HG03457 (cell line): ENCODE data around the gene CNTFR.

Experiments used
- ATAC-seq: cut with Tn5 transposase; IDR thresholded peaks from one replicate; pipeline ENCODE4 v1.9.1; 2021; ENCODE audit warnings: moderate number of reproducible peaks; ENCODE audit not compliant: unreplicated experiment

Gene CNTFR

DNA sequence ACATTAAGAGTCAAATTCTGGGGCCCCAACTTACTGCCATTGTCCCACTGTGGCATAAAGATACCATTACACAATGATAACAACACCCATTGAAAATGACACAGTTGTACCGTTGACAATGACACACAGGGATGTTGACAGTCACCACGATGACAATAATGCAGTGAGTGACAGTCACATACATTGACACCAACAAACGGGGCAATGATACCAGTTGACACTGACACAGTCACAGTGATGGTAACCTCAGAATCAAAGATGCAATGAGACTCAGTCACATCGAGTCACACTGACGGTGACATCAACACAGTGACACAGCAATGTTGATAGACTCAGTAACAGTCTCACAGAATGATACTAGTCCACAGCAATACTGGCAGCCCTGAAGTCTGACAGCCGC is 16.9 kb downstream of the CNTFR start:
- no peak for ATAC-seq

- no peak for ATAC-seq
Measured at GRCh38 chr9:34572092-34572491, 17.4 kb downstream of the CNTFR start.

GRCh38 chr9:34571481-34571810 is 18.1 kb downstream of the CNTFR start:
- ATAC-seq = no peak

GRCh38 chr9:34570809-34571480 is 18.6 kb downstream of the CNTFR start:
- ATAC-seq = no peak

GRCh38 chr9:34570376-34570775 is 19.1 kb downstream of the CNTFR start:
- no peak for ATAC-seq

DNA sequence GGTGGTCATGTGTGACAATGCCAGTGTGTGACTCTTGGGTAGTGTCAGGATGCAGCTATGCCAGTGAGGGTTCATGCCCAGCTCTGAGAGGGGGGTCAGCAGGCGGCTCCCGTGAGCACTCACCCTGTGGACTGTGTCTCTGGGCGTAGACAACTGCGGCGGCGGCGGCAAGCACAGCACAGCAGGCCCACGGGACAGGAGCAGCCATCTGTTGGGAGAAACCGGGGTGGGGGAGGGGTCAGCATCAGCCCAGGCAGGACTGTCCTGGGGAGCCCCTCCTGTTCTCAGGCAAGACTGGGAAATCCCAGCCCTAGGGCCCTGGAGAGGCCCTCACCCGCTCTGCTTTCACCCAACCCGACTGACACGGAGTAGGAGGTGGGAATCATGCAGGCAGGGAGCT is 20.8 kb downstream of the CNTFR start:
- ATAC-seq = no peak

GRCh38 chr9:34568133-34568532 is 21.4 kb downstream of the CNTFR start:
- no peak for ATAC-seq

DNA sequence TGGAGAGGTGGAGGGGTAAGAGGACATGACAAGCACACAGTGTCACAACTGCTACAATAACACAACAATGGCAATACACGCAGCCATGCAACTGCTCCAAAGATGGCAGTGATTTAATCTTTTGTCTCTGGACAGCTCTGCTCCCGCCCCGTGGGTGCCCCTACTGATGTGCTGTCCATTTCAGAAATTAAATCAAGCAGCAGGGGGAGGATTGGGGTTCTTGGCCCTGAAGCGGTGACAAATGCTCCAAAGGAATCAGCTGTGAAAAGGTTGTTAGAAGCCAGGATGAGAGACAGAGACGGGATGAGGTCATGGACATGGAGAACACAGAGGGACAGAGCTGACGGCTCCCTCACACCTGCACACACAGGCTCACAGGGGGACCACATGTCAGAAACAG is 22.6 kb downstream of the CNTFR start:
- no peak for ATAC-seq

DNA sequence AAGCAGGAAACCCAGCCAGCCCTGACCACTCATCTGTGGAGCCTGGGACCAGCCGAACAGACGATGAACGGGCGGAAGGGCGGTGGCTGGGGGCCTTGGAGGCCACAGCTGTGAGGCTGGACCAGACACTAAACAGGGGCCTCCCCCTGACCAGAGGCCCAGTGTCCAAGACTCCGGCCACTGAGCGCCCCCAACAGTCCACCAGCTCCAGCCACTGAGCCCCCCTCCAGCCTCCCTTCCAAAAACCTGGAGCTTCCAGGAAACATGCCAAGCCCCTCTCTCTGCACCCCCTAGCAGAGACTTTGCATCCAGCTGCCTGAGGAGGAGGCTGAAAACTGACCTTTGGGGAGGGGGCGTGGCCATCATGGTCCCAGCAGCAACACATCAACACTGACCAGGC is 23.2 kb downstream of the CNTFR start:
- no peak for ATAC-seq

GRCh38 chr9:34565856-34566255 is 23.7 kb downstream of the CNTFR start:
- ATAC-seq = no peak

DNA sequence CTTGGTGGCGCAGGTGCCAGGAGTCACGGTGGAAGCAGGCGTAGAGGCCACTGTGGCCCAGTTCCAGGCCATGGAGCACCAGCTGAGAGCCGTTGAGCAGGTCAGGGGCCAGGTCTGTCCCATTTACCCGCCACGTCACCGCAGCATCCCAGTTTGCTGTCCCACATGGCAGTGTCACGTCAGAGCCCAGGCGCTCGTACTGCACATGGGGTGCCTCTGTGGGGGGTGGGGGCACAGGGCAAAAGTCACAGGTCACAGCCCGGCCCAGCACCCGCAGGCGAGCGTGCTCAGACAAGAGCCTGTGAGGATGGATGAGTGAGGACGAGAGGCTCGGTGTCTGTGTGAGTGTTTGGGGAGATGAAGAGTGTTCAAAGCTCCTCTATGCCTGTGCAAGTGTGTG is 24.9 kb downstream of the CNTFR start:
- no peak for ATAC-seq

DNA sequence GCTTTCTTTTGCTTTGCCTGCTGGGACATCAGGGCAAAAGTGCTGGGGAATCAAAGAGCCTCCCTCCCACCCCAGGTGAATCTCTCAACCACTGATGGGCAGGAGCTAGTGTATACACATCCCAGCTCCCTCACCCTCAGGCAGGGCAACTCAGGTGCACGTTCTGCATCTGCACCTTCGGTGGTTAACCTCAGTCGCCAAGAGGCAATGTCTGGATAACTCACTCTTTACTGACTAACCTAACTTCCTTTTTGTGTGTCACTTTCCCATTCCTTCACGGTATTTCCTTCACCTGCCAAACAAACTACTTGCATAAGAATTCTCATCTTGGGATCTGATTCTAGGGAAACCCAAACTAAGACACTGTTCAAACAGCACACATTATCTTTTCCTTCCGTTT is 26.3 kb downstream of the CNTFR start:
- no peak for ATAC-seq

- ATAC-seq = no peak
Measured at GRCh38 chr9:34562135-34562745, 27.3 kb downstream of the CNTFR start.

GRCh38 chr9:34560599-34561214 is 28.8 kb downstream of the CNTFR start:
- no peak for ATAC-seq

- no peak for ATAC-seq
Measured at GRCh38 chr9:34559624-34560455, 29.7 kb downstream of the CNTFR start.

- ATAC-seq = no peak
Measured at GRCh38 chr9:34558919-34559623, 30.5 kb downstream of the CNTFR start.

GRCh38 chr9:34558364-34558763 is 31.2 kb downstream of the CNTFR start:
- ATAC-seq = no peak

DNA sequence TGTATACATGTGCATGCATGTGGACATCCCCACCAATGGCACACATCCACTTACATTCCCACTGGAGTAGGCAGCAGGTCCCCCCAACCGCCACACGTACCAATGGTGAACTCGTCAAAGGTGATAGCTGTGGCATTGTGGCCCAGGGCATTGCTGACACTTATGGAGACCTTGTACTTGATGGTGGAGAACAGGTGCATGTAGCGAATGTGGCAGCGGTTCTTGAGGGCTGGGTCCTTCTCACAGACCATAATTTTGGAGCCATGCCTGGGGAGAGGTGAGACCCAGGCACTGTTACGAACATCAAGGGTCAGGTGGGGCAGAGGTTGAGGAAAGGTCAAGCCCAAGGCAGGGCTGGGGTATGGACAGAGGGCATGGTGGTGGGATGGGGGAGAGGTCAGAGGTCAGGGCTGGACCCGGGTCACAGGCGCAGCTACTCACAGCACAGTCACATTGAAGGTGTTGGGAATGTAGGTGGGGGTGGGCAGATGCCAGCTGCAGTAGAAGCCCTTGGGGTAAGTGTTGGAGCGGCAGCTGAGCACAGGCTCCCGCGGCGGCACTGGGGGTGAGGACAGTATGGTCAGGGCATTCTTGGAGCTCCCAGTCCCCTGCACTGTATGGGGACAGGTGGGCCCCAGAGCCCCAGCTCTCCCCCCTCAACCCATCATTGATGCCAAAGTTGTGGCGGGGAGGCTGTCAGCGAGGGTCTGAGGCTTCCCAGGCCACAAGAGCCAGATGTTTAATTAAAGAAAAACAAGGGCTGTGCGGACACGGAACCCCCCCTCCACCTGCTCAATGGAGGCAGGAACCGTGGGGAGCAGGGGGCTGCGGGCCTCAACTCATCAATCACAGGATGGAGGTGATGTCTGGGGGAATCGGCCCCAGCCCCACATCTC is 31.9 kb downstream of the CNTFR start:
- no peak for ATAC-seq

DNA sequence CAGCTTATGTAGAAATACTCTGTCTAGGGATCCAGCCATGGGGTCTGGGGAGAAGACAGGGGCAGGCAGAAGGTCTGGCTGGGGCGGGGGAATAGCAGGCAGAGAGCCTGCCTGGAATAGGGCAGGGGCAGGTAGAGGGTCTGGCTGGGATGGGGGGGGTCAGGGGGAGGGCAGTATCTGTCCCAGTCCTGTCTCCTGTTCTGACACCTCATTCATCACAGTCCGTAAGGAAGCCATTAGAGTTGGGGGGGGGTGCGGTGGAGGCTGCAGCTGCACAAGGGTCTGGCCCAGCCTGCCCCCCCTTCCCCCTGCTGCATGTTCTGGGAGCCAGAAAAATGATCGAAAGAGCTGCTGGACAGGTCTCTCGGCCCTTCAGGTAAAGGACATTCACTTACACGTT is 32.6 kb downstream of the CNTFR start:
- no peak for ATAC-seq

DNA sequence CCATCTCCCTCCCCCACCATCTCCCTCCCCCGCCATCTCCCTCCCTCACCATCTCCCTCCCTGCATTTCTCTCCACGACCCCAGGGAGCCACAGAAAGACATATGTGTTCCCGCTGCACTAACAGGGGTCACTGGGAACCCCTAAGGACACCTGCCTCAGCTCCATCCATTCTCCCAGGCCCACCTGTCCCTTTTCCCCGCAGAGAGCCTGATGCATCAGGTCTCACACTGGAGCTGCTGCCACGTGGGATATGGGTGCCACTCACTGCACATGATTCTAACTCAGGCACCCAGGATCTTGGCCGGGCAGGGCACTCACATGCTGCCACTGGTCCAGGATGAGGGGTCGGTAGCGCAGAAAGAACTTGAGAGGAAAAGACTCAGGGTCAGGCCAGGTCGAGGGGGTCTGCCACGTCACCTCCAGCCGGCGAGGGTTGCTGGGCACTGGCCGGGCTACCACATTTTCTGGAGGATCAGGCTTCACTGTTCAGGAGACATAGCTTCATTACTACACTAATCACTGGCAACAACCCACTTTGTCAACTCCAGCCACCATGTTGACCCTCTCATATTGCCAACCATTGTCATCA is 33.5 kb downstream of the CNTFR start:
- ATAC-seq = no peak
